NCI-H2029 treated with DMSO at 0.1 percent for 48 hours (cell line): ENCODE results near the gene UGP2.
"Not testable (repeated sequence)": the region's sequence is repeated elsewhere in the genome, so short reads cannot be mapped to it uniquely, and the experiment has no call there.

Experiments
- DNase-seq: peaks from one replicate; lab custom pipeline; 2025; lab: John Stamatoyannopoulos, UW

The UGP2 gene

DNA sequence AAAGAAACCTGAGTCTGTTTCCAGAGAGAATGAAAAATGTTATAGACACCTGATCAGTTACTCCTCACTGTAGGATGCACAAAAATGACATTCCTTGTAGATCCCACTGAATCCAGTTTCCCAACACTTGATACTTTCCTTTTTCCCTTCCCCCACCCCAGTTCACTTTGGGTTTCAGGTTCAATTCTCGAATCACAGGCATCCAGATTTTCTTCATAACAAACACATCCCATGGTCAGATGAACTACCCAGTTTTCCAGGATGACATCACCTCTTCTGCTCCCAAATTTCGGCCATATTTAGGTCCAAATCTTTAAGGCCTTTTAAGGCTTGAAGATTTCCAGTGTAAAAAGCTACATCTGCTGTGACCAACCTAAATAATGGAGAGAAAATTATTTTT, 51.5 kb downstream of the UGP2 start:
- DNase-seq, result no peak

DNA sequence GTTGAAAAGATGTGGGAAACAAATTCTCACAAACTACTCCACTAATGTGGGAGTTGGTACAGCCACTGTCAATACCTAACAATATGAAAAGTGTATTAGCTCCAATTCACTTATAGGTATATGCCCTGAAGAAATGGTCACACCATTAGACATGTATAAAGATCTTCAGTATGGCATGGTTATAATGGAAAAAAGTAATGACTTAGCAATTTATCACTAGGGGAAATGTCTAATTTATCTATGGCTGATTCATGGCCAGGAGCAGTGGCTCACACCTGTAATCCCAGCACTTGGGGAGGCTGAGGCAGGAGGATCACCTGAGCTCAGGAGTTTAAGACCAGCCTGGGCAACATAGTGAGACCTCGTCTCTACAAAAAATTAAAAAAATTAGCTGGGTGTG, 52.5 kb downstream of the UGP2 start:
- no peak for DNase-seq

DNA sequence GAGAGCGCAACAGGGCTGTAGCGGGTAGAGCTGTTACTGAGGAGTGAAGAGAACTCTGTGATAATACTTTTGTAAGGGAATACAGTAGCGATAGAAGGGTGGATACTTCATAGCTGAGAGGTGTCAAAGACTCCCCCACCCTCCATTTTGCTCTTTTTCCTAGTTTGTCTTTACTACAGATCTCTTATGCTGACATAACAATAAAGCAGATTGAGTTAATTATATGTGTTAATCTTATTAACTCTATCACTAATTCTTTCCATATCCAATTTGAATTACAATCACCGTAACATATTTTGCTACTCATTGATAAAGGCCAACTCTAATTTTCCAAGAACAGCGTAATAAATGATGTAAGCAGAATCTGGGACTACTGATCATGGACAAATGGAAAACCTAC, 57.1 kb downstream of the UGP2 start:
- DNase-seq, result no peak

DNA sequence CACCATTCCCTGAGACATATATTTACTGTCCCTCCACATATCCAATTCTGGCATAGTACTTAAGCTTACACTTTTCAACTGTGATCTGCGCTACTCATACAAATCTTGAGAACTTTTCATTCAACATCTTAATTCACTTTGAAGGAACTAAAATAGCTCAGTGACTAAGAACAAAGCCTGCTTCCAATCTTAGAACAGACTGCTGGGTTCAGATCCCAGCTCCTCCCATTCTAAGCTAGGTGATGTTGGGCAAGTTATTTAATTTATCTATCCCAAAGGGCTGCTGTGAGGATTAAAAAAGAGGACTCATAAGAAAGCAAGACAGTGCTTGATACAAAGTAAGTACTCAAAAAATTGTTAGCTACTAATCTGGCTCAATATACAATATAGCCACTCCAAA, 57.9 kb downstream of the UGP2 start:
- no peak for DNase-seq

GRCh38 chr2:63902149-63902548, 60.5 kb downstream of the UGP2 start:
- no peak for DNase-seq

- DNase-seq, result no peak
Observed at GRCh38 chr2:63903003-63903402, 61.3 kb downstream of the UGP2 start.

GRCh38 chr2:63914311-63914710, 72.6 kb downstream of the UGP2 start:
- DNase-seq, result no peak

- DNase-seq, result no peak
Observed at GRCh38 chr2:63926815-63927214, 85.1 kb downstream of the UGP2 start.

DNA sequence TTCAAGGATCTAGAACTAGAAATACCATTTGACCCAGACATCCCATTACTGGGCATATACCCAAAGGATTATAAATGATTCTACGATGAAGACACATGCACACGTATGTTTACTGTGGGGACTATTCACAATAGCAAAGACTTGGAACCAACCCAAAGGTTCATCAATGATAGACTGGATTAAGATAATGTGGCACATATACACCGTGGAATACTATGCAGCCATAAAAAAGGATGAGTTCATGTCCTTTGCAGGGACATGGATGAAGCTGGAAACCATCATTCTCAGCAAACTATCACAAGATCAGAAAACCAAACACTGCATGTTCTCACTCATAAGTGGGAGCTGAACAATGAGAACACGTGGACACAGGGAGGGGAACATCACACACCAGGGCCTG, 90.4 kb downstream of the UGP2 start:
- not testable (repeated sequence) for DNase-seq
